DMS79 treated with DMSO at 0.1 percent for 48 hours (cell line): ENCODE results near the gene ABCA8.
"Not testable (repeated sequence)": the region's sequence is repeated elsewhere in the genome, so short reads cannot be mapped to it uniquely, and the experiment has no call there.

Experiments used
- DNase-seq: peaks from one replicate; lab custom pipeline; 2025; lab: John Stamatoyannopoulos, UW

ABCA8 gene, protein sequence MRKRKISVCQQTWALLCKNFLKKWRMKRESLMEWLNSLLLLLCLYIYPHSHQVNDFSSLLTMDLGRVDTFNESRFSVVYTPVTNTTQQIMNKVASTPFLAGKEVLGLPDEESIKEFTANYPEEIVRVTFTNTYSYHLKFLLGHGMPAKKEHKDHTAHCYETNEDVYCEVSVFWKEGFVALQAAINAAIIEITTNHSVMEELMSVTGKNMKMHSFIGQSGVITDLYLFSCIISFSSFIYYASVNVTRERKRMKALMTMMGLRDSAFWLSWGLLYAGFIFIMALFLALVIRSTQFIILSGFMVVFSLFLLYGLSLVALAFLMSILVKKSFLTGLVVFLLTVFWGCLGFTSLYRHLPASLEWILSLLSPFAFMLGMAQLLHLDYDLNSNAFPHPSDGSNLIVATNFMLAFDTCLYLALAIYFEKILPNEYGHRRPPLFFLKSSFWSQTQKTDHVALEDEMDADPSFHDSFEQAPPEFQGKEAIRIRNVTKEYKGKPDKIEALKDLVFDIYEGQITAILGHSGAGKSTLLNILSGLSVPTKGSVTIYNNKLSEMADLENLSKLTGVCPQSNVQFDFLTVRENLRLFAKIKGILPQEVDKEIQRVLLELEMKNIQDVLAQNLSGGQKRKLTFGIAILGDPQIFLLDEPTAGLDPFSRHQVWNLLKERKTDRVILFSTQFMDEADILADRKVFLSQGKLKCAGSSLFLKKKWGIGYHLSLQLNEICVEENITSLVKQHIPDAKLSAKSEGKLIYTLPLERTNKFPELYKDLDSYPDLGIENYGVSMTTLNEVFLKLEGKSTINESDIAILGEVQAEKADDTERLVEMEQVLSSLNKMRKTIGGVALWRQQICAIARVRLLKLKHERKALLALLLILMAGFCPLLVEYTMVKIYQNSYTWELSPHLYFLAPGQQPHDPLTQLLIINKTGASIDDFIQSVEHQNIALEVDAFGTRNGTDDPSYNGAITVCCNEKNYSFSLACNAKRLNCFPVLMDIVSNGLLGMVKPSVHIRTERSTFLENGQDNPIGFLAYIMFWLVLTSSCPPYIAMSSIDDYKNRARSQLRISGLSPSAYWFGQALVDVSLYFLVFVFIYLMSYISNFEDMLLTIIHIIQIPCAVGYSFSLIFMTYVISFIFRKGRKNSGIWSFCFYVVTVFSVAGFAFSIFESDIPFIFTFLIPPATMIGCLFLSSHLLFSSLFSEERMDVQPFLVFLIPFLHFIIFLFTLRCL (N-terminal part only)

GRCh38 chr17:68955181-68955841 is at the start of gene ABCA8:
Gene ABCA8, minus strand, starts transcription at chr17:68955392. Its CDS starts 13,358 bp downstream, at chr17:68942034.
- DNase-seq: no peak

- not testable (repeated sequence) for DNase-seq
Observed at GRCh38 chr17:69004759-69005158, 49.6 kb upstream of the ABCA8 start.

GRCh38 chr17:68999743-69000142 is 44.6 kb upstream of the ABCA8 start:
- not testable (repeated sequence) for DNase-seq

DNA sequence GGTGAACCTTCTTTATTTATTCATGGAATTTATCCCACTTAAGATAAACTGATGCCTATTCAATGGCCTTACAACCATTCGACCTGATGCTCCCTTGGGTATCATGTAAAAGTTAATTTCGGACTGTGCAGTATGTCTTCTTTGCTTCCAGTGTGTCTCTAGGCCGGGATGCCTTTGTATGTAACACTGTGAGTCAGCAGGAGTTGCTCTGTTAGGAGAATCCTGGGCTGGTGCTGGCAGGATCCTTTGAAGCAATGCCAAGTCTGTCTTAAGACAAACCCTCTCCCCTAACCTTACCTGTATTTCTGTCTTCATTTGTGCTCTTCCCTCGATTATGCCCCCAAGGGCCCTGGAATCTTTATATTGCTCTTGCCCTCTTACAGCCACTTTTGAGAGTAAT is 37.9 kb upstream of the ABCA8 start:
- DNase-seq: no peak

- no peak for DNase-seq
Observed at GRCh38 chr17:68987966-68988365, 32.8 kb upstream of the ABCA8 start.

DNA sequence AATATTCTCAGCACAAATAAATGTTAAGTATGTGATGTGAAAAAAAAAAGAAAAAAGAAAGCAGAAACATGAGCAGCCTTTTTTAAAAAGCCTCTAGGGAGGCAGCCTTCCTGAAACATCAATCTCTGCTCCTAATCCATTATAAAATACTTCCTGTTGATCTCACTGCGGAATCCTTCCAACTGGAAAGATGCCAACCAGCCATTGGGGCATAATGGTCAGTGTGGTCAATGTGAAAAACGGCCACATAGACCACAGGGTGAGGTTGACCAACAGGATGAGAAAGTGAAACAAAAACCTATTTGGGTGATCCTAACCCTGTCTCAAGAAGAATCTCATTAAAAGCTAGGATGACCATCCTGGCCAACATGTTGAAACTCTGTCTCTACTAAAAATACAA is 26.1 kb upstream of the ABCA8 start:
- DNase-seq: no peak

DNA sequence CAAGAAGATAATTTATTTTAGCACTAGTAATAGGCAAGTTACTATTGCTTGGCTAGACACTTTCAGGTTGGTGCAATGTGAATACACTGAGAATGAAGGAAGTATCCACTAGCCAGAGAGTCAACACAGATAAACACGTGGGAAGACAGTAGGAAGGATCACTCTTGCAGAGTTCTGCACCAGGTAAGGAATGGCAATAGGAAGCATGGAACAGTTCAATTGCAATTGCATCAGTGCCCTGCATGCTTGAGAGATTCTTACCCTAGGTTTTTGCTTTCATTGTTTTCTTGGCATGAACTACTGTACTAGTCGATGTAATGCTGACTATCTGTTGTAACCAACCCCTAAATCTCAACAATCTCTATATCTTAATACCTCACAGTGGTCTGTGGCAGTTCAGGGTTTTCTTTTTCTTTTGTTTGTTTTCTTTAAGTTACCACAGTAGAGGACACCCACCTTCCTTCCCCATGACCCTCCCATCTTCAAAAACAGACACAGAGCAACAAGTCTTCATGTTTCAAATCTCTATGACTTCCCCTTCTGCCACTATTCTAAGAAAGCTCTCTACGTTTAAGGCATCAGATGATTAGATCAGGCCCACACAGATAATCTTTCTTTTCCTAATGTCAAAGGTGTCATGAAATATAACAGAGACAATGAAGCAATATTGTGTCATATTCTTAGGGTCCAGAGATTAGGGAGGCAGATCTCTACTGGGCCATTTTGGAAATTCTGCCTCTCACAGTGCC is 18.1 kb upstream of the ABCA8 start:
- no peak for DNase-seq

DNA sequence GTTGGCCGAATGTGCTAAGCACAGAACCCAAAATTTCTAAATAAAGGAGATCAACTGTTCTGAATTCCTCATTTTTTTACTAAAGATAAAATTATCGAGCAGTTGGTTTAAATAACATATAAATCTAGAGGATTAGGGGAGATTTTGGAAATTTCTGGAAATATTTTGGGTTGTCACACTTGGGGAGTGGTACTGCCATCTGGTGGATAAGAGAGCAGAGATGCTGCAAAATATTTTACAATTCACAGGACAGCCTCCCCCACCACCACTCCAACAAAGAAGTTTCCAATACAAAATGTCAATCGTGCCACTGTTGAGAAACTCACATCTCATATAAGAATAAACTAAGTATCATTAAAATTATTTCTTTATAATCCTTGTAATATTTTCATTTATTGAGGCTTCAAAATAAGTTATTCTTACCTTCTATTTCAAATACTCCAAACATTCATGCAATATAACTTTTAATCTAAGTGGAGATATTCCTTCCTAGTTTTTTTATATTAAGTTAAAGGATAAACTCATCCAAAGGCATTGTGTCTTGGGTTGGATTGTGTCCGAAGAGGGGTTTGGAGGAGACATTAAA is 17.0 kb upstream of the ABCA8 start:
- no peak for DNase-seq

DNA sequence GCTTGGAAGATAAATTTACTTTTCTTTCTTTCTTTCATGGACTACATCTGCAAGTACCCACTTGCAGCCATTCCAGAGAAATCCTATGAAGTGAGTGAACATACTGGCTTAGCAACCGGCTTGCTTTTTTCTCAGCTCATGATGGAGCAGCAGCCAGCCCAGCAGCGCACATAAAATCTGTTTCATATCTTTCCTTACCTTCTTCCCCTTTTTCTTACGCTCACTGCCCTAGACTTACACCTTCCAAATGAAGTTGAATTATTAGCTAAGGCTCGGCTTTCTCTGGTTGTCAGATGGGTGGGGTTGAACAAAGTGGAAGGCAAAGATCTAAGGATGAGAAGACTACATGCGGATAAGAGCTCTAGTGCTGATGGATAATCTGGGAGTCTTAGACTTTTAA is 13.9 kb upstream of the ABCA8 start:
- DNase-seq: no peak

GRCh38 chr17:68963958-68964357 is 8.8 kb upstream of the ABCA8 start:
- no peak for DNase-seq

- DNase-seq: no peak
Observed at GRCh38 chr17:68961214-68961882, 6.2 kb upstream of the ABCA8 start.

DNA sequence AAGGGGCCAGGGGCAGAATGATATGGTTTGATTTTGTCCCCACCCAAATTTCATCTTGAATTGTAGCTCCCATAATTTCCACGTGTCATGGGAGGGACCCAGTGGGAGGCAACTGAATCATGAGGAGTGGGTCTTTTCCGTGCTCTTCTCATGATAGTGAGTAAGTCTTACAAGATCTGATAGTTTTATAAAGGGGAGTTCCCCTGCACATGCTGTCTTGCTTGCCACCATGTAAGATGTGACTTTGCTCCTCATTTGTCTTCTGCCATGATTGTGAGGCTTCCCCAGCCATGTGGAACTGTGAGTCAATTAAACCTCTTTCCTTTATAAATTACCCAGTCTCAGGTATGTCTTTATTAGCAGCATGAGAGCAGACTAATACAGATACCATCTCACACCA is 3.9 kb upstream of the ABCA8 start:
- not testable (repeated sequence) for DNase-seq

GRCh38 chr17:68957944-68958343 is 2.8 kb upstream of the ABCA8 start:
- DNase-seq: no peak

GRCh38 chr17:68954146-68954896 is 871 bp downstream of the ABCA8 start:
- no peak for DNase-seq

- DNase-seq: no peak
Observed at GRCh38 chr17:68953340-68953997, 1.7 kb downstream of the ABCA8 start.

GRCh38 chr17:68950725-68951124 is 4.5 kb downstream of the ABCA8 start:
- DNase-seq: no peak

- DNase-seq: not testable (repeated sequence)
Observed at GRCh38 chr17:68947868-68948267, 7.3 kb downstream of the ABCA8 start.

- no peak for DNase-seq
Observed at GRCh38 chr17:68944435-68945035, 10.7 kb downstream of the ABCA8 start.
